CD4-positive, alpha-beta T cell treated with Interleukin-4 for 1 hour (primary cell): Measurements from ENCODE around the gene EPHB4.
"Not testable (repeated sequence)": the region's sequence is repeated elsewhere in the genome, so short reads cannot be mapped to it uniquely, and the experiment has no call there.

Experiments
- DNase-seq, 2 donors: peaks; one replicate each; pipeline ENCODE4 v3.0.0-alpha.2; 2020 to 2022

EPHB4 gene

DNA sequence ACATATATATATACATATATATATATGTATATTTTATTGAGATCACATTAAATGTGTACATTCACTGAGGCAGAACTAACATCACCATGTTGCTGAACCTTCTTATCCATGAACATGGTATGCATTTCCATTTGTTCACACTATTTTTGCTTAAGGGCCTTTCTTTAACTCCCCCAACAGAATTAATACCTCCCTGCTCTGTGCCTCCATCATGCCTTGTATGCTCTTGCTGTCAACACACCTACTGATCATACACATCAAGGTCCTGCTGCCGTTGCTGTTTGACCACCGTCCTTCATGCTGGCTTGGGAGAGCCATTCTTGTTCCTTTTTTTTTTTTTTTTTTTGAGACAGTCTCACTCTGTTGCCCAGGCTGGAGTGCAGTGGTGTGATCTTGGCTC, 43.5 kb downstream of the EPHB4 start:
- DNase-seq: no peak

DNA sequence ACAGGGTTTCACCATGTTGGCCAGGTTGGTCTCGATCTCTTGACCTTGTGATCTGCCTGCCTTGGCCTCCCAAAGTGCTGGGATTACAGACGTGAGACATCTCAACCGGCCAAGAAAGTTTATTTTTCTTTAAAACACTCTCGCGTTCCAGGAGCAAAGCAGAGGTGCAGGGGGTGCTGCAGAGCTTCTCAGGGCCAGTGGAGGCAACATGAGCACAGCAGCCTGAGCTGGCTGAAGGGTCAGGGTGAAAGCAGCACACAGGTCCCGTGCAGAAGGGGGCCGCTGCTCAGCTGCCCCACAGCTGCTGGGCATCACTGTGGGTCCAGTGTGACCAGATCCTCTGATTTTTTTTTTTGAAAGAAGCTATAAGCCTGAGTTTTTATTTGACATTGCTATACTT, 46.1 kb downstream of the EPHB4 start:
- no peak for DNase-seq

- no peak for DNase-seq
Observed at GRCh38 chr7:100779359-100779758, 48.0 kb downstream of the EPHB4 start.

- DNase-seq: no peak
Observed at GRCh38 chr7:100778061-100778621, 49.2 kb downstream of the EPHB4 start.

- DNase-seq: no peak
Observed at GRCh38 chr7:100773491-100773890, 53.8 kb downstream of the EPHB4 start.

- no peak for DNase-seq
Observed at GRCh38 chr7:100768784-100769183, 58.5 kb downstream of the EPHB4 start.

GRCh38 chr7:100765250-100765649, 62.1 kb downstream of the EPHB4 start:
- no peak for DNase-seq

DNA sequence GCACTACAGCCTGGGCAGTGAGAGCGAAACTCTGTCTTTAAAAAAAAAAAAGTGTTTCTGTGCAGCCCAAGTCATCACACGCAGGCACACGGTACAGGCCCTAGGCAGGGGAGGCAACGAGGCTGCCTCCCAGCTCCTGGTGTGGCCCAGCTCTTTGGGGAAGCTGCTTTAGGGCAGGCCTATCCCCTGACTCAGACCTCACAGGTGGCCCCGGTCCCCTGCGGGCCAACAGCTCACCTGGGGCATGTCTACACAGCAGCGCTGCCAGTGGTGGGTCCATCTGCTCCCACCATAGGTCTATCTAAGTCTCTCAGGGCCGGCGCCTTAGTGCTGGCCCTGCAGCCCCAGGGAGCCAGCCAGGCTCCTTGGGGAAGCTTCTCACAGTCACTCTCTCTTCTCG, 62.5 kb downstream of the EPHB4 start:
- DNase-seq: no peak

- no peak for DNase-seq
Observed at GRCh38 chr7:100763556-100764140, 63.7 kb downstream of the EPHB4 start.

DNA sequence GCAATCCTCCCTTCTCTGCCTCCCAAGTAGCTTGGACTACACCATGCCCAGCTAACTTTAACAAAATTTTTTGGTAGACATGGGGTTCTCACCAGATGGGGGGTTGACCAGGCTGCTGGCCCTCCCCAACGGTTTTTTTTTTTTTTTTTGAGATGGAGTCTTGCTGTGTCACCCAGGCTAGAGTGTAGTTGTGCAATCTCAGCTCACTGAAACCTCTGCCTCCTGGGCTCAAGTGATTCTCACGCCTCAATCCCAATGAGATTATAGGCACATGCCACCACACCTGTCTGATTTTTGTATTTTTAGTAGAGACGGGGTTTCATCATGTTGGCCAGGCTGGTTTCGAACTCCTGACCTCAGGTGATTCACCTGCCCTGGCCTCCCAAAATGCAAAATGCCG, 64.5 kb downstream of the EPHB4 start:
- DNase-seq: not testable (repeated sequence)

- no peak for DNase-seq
Observed at GRCh38 chr7:100759357-100760171, 67.8 kb downstream of the EPHB4 start.

GRCh38 chr7:100753750-100754149, 73.6 kb downstream of the EPHB4 start:
- no peak for DNase-seq

DNA sequence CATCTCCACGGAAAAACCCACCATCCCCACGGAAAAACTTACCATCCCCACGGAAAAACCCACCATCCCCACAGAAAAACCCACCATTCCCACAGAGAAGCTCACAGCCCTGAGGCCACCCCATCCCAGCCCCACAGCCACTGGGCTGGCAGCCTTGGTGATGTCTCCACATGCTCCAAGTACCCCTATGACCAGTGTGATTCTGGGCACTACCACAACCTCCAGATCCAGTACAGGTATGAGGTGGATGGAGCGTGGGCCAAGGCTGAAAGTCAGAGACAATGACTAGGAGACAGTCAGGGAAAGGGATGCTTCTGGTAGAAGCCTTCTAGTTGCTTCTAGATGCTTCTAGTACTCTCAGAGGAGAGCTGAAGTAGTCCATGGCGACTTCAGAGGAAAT, 74.3 kb downstream of the EPHB4 start:
- DNase-seq: no peak
